ENCODE results near the gene PRICKLE1. TPM values are rescaled to one million over a fixed set of nuclear protein-coding genes. Genes with fewer than 3 reads are reported as not detected.

The PRICKLE1 gene
- total RNA-seq, 1 donor from 2014 or later, result 1.4 TPM

- no peak for ATAC-seq
These were observed 103.1 kb downstream of the PRICKLE1 start for GRCh38 chr12:42486407-42486806.

- no peak for ATAC-seq
These were observed 103.7 kb downstream of the PRICKLE1 start for GRCh38 chr12:42485823-42486222.

- ATAC-seq, result no peak
These were observed 104.5 kb downstream of the PRICKLE1 start for GRCh38 chr12:42484996-42485395.

- peak; percentile 61 for ATAC-seq
These were observed 106.1 kb downstream of the PRICKLE1 start for GRCh38 chr12:42483521-42483790.

GRCh38 chr12:42482748-42483520, 106.6 kb downstream of the PRICKLE1 start:
- peak; percentile 82 for ATAC-seq

- no peak for ATAC-seq
These were observed 107.4 kb downstream of the PRICKLE1 start for GRCh38 chr12:42482041-42482747.

- ATAC-seq, result no peak
These were observed 108.2 kb downstream of the PRICKLE1 start for GRCh38 chr12:42481368-42481767.

- no peak for ATAC-seq
These were observed 111.6 kb downstream of the PRICKLE1 start for GRCh38 chr12:42477941-42478340.

- ATAC-seq, result no peak
These were observed 114.4 kb downstream of the PRICKLE1 start for GRCh38 chr12:42475106-42475505.

GRCh38 chr12:42474391-42474790, 115.2 kb downstream of the PRICKLE1 start:
- ATAC-seq, result peak; percentile 98

GRCh38 chr12:42473561-42473960, 116.0 kb downstream of the PRICKLE1 start:
- ATAC-seq, result no peak

GRCh38 chr12:42473130-42473529, 116.4 kb downstream of the PRICKLE1 start:
- ATAC-seq, result peak; percentile 70

- no peak for ATAC-seq
These were observed 117.2 kb downstream of the PRICKLE1 start for GRCh38 chr12:42472376-42472775.

GRCh38 chr12:42469355-42470175, 120.0 kb downstream of the PRICKLE1 start:
- peak; percentile 24 for ATAC-seq

- no peak for ATAC-seq
These were observed 120.6 kb downstream of the PRICKLE1 start for GRCh38 chr12:42468921-42469320.

GRCh38 chr12:42468341-42468821, 121.2 kb downstream of the PRICKLE1 start:
- no peak for ATAC-seq

- ATAC-seq, result no peak
These were observed 125.9 kb downstream of the PRICKLE1 start for GRCh38 chr12:42463671-42464070.

GRCh38 chr12:42462486-42462885, 127.1 kb downstream of the PRICKLE1 start:
- ATAC-seq, result no peak

GRCh38 chr12:42459336-42459847, 130.2 kb downstream of the PRICKLE1 start:
- no peak for ATAC-seq

GRCh38 chr12:42458575-42458974, 131.0 kb downstream of the PRICKLE1 start:
- ATAC-seq, result no peak

- no peak for ATAC-seq
These were observed 139.3 kb downstream of the PRICKLE1 start for GRCh38 chr12:42450248-42450647.

GRCh38 chr12:42448841-42449240, 140.7 kb downstream of the PRICKLE1 start:
- no peak for ATAC-seq

- ATAC-seq, result no peak
These were observed 142.2 kb downstream of the PRICKLE1 start for GRCh38 chr12:42447371-42447786.

Measured in esophagus mucosa (tissue), 1 donor.